COLO829 (cell line): Measurements from ENCODE around the gene SORBS2.
A peak's percentile ranks its signal among the peaks of the same experiment; 100 is the strongest.

Source experiments
- DNase-seq: peaks from one replicate; pipeline ENCODE4 v3.0.0; 2012; ENCODE audit warnings: low spot score

Gene SORBS2

GRCh38 chr4:185713731-185714130 is 98.3 kb downstream of the SORBS2 start:
- no peak for DNase-seq

- no peak for DNase-seq
These were observed 98.7 kb downstream of the SORBS2 start for GRCh38 chr4:185713272-185713671.

DNA sequence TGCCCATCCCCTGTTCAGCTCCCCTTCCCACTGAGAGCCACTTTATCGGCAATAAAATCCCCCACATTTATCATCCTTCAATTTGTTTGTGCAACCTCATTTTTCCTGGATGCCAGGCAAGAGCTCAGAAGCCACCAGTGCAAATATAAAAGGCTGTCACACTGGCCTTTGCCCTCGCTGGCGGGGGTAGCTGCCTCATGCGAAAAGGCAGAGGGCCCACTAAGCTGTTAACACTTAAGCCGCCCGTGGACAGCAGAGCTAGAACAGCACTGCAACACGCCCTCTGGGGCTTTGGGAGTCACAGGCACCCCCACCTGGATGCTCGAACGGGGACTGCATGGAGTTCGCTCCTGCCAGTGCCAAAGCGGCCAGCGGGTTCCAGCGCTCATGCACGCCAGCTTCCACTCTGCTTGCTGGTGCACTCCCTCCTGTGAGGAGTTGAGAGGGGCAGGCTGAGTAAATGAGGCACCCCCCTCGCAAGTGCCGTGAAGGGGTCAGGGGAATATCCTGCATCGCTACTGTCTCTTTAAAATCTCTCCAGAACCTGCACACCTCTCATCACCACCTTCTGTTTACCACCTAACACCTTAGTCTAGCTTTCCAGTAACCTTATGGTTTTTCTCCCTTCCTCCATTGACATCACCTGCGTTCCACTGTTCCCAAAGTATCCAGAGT is 99.5 kb downstream of the SORBS2 start:
- no peak for DNase-seq

DNA sequence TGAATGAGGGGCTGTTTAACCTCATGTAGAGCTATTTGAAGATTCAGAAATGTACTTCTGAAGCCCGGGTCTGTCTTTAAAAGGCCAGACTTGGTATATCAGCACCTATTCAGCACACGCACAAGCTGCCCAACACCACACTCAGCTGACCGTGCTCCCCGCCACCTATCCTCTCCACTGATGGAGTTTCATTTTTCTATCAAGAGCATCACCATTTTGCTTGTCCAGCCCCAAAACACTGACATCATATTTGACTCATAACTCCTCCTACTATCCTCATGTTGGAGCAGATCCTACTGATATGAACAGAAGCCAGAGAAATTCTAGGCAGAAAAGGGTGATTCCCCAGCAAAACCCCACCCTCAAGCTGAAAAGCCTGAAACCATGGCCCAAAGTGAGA is 100.3 kb downstream of the SORBS2 start:
- peak; percentile 15 for DNase-seq

DNA sequence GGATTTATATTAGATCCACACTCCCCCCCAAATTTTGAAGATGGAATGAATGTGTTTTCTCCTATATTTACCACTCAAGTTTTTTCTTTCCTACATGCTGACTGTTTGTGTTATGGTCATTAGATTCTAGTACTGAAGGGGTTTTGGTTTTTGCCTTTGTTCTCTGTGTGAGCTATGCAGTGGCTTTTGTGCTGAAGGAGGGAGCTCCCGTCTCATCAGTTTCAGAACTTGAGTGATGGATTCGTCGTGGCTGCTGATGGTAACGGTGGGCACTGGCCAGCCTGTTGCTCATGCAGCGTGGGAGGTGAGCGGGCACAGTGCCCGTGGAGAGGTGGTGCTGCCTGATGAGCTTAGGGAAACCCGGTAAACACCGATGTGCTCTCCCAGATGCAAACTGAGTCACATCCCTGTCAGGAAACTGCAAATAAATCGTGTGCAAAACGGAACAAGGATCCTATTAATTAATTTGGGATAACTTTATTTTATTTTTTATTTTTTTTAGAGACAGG is 101.5 kb downstream of the SORBS2 start:
- DNase-seq: peak; percentile 87

DNA sequence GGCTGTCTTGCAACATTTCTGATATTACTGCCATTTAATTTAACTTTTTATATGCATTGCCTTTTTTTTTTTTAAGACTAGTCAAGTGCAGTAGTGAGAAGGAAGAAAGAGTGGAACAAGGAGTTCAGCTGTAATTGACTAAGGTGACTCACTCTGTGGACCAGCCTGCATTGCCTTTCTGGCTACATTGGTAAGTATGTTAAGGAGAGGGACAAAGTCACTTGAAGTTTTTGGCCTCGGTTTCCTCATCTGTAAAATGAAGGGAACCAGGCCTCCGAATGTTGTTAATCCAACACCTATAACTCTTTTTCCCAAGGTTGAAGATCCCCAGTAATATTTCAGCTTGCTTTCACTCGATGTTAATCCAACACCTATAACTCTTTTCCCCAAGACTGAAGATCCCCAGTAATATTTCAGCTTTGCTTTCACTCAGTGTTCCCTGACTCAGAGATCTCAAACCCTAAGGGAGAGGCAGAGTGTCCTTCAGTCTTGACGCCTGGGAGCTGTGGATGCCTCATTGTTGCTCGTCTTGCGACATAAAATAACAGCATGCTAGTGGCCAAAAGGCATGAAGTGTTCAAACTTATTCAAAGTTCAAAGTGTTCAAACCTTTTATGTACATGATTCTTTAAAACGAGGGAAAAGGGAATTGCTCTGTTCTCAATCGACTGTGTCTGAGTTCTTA is 102.0 kb downstream of the SORBS2 start:
- DNase-seq: peak; percentile 16

- DNase-seq: peak; percentile 90
These were observed 103.6 kb downstream of the SORBS2 start for GRCh38 chr4:185708348-185708747.

DNA sequence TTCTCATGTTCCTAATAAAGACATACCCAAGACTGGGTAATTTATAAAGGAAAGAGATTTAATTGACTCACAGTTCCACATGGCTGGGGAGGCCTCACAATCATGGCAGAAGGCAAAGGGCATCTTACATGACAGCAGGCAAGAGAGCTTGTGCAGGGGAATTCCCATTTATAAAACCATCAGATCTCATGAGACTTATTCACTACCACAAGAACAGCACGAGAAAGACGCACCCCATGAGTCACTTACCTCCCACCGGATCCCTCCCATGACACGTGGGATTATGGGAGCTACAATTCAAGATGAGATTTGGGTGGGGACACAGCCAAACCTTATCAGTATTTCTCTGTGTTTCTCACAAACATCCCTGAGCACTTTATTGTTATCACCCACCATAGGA is 104.4 kb downstream of the SORBS2 start:
- peak; percentile 37 for DNase-seq

GRCh38 chr4:185702147-185702663 is 109.8 kb downstream of the SORBS2 start:
- DNase-seq: no peak

DNA sequence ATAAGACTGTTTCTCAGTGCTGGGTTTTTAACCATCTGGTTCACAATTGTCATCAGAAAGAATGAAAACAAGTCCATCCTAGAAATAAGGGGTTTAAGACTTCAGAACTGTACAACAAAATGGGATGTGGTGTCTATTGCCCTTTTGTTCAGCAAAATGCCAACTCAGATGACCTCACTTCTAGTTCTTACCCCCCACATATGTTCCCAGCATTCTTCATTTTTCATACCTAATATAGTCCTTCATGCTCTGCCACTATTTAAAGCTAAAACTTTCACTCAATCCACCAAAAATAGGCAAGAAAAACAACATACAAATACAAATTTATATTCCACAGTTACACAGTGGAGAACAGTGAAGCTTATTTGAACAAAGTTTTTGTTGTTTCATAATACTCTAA is 111.4 kb downstream of the SORBS2 start:
- no peak for DNase-seq

DNA sequence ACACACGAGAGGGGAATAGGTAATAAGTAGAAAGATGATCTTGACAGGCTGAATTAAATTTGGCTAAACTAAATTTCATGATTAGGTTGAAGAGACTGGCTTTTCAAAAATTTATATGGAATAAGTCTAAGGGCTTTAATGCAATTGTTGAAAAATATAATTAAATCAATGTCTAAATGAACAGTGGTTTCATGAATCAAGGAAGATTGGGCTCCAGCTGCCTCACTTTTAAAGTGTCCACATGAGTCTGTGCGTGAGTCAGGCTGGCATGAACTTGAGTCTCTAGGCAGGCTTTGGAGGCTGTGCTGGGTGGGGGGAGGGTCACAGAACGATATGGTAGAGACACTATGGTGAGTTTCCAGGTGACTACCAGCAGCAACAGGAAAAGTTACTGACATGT is 111.9 kb downstream of the SORBS2 start:
- no peak for DNase-seq

- DNase-seq: no peak
These were observed 114.5 kb downstream of the SORBS2 start for GRCh38 chr4:185697488-185697887.

DNA sequence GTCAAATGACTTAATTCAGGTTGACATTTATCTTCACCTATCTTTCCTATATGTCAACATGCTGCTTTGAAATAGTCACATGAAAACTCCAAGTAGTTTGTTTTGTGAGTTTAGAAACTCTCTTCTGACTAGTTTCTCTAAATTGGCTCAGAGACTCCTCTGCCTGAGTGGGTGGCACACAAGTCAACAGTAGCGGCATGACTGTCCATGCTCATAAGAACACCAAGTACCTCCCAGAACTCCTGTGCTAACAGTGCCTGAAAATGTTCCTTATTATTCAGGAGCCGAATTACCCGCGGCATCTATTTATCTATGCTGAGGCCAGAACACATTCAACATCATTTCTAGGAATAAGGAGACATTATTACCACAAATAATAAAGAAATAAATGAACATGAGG is 116.3 kb downstream of the SORBS2 start:
- no peak for DNase-seq

- no peak for DNase-seq
These were observed 118.3 kb downstream of the SORBS2 start for GRCh38 chr4:185693548-185694215.

DNA sequence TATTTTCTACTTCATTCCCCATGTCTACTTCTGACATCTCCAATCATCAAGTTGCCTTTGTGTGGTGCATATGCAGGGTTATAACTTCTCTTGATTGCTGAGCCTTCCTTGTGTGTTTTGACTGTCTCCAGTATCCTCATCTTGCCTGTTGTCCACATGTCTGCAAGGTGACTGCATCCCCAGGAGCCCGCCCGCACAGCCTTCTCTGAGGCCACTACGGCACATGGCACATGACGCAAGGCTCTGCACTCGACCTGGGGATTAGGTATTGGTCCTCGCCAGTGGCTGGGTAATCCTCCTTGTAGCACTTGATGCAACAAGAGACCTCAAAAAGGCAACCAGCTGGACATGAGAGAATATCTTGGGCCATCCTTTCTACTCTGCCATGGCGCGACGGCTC is 122.6 kb downstream of the SORBS2 start:
- DNase-seq: no peak

- no peak for DNase-seq
These were observed 126.2 kb downstream of the SORBS2 start for GRCh38 chr4:185685804-185686203.

DNA sequence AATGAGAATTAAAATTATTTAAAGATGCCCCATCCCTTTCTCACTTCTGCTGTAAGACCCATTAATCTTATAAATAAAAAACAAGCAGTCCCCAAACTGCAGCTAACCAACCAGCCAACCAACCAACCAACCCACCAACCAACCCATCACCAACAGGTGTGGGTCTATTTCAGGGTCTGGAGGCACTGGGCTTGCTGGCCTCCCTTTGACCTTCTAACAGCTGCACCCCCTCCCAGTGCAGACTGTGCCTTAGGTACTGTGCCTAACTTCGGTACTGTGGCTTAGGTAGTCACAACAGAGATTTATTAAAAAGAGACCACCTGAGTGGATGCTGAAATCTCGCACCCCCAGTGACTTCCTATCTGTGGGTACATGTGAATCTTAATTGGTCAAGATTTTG is 128.1 kb downstream of the SORBS2 start:
- no peak for DNase-seq

GRCh38 chr4:185683222-185683621 is 128.8 kb downstream of the SORBS2 start:
- DNase-seq: no peak

DNA sequence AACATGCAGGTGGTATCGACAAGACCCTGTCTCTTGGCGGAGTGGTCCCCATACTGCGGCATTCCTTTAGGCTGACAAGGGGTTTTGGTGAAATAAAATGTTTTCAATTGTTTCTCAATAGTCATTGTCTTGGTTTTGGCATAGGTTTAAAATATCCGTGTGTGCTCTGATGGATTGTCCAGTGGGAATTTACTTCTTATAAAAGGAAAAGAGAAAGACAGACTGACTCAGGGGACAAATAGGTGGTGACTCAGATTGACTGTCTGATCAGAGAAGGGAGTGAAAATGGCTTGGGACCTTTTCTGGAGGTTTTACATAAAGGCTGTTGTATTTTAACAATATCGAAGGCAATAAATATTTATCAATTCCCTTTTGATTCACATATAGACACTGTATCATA is 129.8 kb downstream of the SORBS2 start:
- DNase-seq: no peak

GRCh38 chr4:185681604-185682003 is 130.4 kb downstream of the SORBS2 start:
- DNase-seq: no peak

- DNase-seq: no peak
These were observed 131.4 kb downstream of the SORBS2 start for GRCh38 chr4:185680617-185681016.

GRCh38 chr4:185679523-185679922 is 132.5 kb downstream of the SORBS2 start:
- DNase-seq: no peak
